Measurements from ENCODE around the gene RFXAP.
A peak's percentile ranks its signal among the peaks of the same experiment; 100 is the strongest.

Gene RFXAP

DNA sequence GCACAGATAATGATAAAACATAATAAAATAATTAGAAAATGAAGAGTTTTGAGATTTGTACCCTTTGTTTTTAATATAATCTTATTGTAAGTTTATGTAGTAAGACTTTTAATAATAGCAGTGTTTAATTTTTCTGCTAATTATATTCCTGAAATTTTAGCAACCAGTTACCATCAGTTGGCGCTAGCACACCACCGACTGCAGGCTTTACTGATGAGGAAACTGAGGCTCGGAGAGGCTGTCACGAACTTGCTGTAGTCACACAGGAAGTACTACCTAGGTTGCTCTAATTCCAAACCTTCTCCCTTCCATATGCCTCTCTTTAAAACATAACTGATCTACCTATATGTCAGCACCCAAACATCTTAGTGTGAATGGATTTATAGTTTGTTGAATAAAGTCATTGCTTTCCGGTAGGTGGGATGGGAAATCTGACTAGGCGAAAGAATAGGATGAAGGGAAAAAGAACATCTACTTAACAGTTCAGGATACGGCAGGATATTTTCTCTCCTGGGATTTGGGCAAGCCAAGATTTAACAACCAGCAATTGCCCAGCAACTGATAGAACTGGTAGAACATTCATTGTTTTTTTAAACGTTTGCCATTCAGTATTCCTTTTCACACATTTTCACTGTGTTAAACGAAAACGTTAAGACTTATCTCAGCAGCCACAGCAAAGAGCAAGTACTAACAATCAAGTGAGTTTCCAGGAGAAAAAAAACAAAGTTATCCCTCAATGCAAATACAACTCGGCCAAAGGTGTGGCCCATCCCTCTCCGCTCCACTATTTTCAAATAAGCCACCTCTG lies 822 bp upstream of the RFXAP start:
- peak in 1 of 58 donors; percentile 28 for DNase-seq

DNA sequence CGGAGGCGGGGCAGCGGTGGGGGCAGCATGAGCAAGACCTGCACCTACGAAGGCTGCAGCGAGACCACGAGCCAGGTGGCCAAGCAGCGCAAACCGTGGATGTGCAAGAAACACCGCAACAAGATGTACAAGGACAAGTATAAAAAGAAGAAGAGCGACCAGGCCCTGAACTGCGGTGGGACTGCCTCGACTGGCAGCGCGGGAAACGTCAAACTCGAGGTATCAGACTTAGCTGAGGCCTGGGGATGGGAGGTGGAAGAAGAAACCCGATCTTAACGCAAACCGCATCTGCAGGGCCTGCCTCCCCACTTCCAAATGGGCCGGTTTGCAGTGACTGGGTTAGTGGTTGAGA lies 693 bp downstream of the RFXAP start:
- DNase-seq = peak in 14 of 58 donors; percentile 4 to 49 (median 28)

DNA sequence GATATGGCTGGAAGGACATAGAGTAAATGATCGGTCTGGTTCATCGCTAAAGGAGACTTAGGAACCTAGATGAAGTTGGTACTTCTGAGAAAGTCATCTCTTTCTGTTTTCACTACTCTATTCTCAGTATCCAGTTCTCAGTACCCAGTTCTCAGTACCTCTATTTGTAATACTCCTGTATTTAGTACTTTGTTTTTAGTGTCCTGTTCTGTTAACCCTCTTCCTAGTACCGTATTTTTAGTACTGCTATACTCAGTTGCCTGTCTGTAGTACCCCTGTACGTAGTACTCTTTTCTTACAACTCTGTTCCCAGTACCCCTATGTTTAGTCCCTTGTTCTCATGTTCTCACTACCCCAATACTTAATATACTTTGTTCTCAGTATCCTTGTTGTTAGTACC lies 1.2 kb downstream of the RFXAP start:
- no peak for DNase-seq

DNA sequence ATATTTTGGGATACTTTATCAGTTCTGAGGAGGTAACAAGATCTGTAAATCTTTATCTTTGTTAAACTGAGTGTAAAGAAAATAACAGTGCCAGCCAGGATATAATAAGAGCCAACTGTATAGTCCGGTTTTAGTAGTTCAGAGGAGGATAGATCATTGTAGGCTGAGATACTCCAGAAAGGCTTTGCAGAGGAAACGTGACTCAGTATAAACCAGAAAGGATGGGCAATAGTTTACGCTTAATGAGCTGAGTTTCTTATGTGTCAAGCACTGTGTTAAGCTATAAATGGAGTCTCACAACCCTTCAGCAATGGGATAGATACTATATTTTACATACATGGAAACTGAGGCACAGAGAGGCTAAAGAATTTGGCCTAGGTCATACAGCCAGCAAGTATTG lies 3.8 kb downstream of the RFXAP start:
- no peak for DNase-seq

DNA sequence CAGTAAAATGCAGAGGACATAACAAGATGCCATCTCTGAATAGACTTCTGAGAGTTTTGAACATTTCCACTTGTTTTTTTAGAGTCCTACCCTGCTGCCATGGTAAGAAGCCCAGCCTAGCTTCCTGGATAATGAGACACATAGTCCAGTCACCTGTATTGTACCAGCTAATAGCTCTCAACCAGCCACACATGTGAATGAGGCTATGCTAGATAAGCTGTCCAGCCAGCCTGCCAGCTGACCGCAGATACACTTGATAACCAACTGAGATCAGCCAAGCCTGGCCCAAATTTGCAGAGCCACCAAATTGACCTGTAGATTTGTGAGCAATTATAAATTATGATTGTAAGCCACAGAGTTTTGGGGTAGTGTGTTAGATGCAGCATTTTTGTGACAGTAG lies 10.7 kb downstream of the RFXAP start:
- no peak for DNase-seq

DNA sequence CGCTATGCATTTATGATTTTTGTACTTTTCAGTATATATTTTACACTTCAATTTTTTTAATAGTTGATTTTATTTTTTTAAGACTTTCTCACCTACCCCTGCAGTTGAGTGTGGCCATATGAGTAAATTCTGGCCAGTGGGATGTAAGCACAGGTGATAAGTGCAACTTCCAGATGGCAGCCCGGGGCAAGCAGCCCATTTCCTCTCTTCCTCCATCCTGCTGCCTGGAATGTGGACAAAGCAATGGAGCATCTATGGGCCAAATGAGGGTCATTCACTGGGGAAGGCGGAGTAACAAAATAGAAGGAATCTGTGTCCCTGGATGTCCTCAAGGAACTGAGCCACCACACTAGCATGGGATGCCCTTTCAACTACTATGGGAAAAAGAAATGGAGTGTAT lies 12.3 kb downstream of the RFXAP start:
- DNase-seq = no peak

DNA sequence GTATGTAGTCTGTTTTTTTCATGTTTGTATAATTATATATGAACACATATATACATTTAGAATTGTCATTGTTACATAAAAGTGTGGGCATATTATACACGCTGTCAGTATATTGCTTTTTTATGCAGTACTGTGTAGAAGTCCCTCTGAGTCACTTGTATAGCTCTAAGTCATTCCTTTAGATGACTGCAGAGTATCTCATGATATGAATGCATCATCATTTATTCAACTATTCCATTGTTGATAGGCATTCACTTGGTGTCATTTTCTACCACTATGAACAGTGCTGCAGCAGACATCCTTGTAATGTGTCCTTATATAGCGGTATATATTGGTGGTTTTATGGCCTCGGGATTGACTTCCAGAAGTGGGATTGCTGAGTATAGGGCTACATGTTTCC lies 15.3 kb downstream of the RFXAP start:
- DNase-seq = no peak

DNA sequence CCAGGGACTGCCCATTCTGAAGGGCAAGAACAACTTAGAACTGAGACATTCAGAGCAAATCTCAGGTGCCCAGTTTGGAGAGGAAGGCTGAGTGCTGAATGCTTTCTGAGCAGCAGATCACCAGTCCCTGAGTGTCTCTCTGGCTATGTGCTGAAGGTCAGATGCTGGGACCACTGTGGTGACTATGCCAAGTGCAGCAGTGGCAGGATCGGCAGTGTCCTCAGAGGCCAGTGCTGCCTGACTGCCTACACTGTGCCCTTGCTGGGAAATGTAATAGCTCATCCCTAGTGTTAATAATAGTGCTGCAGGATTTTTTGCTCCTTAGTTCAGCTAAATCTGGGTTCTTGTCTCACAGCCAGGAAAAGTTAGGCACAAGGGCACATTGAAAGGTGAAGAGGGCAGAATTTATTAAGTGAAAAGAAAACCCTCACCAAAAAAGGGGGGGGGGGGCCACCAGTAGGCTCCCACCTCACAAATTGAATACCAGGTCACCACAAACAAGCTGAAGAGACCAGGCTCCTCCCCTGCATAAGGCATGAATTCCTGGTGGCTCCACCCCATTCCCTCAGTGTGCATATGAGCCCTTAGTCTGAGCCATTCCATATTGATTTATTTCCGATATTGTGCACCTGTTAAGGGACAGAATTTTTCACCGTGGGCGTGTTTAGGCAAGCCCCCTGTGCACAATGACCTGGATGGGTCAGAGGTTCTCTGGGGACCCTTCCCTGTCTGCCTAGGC lies 18.5 kb downstream of the RFXAP start:
- DNase-seq = no peak

DNA sequence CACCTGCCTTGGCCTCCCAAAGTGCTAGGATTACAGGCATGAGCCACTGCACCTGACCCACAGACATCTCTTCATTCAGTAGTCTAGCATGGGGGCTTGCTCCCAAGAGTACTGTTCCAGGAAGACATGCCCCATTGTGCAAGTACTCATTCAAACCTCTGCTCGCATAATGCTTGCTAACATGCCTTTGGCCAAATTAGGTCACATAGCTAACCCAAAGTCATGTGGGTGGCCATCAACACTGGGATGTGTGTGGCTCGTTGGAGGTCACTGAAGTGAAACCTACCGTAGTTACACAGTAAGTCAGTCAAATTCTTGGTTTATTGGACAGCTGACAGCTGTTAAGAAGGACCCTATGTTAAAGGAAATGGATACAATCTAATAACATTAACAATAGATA lies 20.3 kb downstream of the RFXAP start:
- no peak for DNase-seq

DNA sequence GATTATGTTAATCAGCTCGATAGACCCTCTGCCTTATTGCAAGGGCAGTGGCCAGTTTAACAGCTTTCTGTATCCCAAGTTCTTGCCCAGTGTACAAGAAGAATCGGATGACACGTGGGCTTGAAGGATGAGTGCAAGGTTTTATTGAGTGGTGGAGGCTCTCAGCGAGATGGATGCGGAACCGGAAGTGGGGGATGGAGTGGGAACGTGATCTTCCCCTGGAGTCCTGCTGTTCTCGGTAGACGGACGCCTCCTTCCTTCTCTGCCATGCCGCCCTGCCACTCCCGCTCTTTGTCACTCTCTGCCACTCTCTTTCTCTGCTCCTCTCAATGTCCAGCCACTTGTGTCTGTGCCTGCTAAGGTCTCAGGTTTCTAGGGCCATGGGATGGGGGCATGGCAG lies 21.0 kb downstream of the RFXAP start:
- no peak for DNase-seq

DNA sequence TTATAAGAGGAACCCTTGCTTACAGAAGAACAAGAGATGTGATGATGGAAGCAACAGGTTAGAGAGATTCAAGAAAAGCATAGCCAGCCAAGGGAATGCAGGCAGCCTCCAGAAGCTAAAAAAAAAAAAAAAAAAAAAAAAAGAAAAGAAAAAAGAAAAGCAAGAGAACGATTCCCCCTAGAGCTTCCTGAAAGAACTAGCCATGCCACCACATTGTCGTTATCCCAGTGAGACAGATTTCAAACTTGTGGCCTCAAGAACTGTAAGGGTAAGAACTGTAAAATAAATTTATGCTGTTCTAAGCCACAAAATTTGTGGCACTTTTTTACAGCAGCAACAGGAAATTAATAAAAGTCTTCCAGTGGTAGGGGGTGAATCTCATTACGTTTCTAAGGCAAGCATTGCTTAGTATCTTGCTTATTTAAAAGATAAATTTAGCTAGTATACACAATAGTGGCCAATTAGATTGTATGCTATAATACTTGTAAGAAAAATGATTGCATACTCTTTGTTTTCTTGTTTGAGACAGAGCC lies 21.8 kb downstream of the RFXAP start:
- no peak for DNase-seq

DNA sequence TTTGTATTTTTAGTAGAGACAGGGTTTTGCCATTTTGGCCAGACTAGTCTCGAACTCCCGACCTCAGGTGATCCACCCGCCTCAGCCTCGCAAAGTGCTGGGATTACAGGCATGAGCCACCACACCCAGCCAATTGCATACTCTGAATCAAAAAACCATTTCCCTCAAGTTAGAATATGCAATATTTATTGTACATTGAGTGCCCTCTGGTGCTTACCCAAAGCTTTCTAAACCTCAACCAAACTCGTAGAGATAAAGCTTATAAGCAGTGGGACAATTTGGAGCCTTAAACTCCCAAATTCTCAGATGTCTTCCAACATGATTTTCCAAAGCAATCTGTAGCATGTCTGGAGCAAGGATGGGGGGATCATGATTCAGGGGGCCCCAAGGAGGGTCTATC lies 22.4 kb downstream of the RFXAP start:
- DNase-seq = peak in 1 of 58 donors; percentile 4

DNA sequence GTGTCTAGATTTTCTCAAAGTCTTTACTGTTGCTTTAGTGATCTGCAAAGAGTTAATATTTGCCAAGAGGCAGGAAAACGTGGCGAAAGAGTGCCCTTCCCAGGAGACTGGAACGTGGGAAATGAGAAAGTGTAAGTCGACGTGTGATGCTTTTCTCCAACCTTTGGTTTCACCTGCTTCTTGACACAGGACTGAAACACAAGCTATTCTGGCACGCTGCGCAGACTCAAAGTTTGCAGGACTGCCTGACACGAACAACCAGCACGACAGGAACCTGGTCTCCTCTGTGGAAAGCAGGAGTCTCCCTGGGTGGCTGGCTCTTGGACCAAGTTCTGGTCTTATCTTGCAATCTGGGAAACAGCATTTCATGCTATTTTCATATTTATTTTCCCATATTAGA lies 28.6 kb downstream of the RFXAP start:
- no peak for DNase-seq

DNA sequence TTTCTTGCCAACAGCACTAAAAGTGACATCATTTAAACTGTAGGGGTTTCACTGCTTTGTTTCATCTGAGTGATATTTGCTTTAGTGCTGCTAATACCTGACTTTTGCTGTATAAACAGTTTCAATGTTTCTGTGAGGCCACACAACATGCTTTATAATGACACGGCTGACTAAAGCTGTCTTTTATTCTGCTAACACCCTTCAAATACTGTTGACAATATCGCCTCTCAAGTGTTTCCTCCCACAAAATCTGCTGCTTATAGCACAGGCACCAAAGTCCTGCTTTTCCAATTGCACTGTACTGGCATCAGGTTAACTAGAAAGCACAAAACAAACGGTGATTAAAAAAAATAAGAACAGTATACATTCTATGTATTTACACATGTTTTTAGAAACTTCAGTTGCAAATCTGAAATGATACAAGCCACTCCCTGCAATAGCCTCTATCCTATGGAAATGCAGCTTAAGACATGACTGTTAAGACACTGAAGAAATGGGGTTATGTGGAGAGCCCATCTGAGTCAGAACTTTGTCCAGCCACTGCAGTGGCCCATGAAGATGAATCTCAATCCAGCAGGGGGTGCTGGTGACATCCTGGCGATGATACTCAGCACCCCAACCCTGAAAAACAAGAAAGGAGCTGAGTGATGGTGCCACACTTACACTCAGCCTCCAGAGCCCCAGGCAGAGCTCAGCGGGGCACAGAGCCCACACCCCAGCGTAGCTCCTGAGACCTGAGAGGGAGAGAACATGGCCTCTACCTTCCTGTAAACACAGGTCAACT lies 29.4 kb downstream of the RFXAP start:
- no peak for DNase-seq

DNA sequence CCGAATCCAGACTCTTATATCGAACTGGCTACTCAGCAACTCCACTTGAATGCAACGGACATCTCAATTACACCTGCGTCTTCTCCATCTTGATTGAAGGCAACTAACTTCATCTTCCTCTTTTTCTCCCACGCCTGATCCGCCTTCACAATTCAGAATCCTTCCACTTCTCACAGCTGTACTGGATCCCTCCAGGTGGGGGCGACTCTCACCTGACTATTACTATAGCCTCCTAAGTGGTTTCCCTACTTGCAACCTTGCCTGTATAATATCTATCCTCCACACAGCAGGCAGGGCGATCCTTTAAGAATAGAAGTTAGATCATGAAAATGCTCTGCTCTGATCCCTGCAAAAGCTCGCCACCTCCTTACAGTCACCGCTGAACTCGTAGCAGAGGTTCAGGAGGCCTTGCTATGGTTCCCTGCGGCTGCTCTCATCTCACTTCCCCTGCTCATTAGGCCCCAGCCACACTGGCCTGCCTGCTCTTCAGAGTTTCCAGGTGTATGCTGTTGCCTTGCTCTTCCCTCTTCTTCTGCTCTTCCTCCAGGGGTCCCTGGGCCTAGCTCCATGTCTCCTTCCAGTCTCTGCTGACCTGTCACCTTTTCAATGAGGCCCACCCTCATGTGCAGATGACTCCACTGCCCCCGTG lies 31.9 kb downstream of the RFXAP start:
- DNase-seq = no peak

DNA sequence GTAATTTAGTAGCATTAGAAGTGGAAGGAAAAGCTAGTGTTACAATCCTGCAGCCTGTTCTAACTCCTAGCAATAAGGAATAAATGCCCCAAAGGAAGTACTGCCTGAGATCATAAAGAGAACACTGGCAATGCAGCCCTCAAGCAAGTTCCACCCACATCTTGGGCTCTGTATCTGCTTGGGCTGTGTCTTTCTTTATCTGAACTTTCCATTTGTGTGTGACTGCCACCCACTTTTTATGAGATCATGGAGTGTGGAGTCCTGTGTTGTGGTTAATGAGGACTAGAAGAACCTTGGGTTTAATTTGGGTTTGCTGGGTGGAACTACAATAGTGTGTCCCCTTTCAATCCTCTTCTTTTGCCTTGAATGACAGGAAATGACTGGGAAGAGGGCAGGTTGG lies 38.2 kb downstream of the RFXAP start:
- no peak for DNase-seq

DNA sequence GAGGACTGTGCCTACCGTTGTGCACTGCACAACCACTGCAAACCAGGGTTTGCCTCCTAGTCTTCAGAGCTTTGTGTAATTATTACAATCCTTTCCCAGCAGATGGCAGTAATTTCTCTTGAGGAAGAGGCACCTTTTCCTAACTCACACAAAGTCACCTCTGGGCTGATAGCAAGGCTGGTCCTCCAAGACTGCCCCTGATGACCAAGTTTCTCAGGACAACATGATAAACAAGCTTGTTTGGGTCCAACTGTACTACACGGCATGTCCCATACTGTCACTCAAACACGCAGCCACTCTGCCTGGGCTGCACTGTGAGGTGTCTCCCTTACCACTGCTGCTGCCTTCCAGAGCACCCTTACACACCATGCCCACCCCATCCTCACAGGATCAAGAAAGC lies 39.3 kb downstream of the RFXAP start:
- DNase-seq = peak in 1 of 58 donors; percentile 32

DNA sequence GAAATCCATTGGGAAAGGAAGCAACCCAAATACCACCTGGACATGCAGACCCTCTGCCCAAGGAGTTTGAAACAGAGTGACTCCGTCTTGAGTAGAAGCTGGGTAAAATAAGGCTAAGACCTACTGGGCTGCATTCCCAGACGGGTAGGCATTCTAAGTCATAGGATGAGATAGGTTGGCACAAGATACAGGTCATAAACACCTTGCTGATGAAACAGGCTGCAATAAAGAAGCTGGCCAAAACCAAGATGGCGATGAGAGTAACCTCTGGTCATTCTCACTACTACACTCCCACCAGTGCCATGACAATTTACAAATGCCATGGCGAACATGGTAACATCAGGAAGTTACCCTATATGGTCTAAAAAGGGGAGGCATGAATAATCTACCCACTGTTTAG lies 40.2 kb downstream of the RFXAP start:
- DNase-seq = no peak

DNA sequence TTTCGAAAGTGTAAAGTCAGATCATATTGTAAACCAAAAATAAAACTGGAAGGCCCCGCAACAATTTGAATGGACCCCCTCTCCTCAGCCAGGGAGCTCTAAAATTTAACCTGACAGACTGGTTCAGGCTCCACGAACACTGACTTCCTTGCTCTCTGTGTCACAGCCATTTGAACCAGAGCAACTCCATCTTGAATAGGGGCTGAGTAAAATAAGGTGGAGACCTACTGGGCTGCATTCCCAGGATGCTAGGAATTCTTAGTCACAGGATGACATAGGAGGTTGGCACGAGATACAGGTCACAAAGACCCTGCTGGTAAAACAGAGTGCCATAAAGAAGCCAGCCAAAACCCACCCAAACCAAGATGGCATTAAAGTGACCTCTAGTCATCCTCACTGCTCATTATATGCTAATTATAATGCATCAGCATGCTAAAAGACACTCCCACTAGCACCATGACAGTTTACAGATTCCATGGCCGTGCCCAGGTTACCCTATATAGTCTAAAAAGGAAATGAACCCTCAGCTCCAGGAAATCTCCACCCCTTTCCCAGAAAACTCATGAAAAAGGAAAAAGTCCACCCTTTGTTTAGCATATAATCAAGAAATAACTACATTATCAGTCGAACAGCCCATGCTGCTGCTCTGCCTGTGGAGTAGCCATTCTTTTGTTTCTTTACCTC lies 43.1 kb downstream of the RFXAP start:
- no peak for DNase-seq

DNA sequence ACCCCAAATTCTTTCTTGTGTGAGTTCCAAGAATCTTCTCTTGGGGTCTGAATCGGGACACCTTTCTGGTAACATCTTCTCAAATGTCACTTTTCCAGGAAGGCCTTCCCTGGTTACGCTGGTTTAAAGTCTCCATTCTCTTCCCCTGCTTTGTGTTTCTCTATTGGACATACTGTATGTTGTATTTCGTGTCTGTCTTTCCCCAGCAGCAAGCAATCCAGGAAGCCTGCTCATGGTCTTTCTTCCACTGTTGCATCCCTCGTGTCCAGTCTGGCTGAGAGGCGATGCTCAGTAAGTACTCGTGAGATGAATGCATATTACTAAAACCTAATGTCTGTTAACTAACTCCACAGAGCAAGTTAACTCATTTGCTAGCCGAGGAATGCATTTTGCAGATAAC lies 43.7 kb downstream of the RFXAP start:
- DNase-seq = no peak

DNA sequence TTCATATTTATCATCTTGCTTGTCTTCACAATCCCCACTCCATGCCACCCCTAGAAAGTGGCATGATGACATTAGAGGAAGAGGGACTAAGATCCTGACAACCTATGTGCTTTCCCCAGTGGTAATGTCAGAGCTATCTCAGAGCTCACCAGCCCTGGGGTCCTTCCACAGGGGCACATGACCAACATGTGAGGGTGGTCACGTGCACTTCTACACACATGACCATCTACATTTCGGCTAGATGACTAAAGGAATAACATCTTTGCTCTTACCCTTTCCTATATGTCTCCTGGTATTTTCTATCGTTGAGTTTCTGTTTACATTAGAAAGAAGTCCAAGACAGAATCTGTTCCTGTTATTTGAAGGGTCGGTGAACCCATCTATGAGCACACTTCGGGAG lies 46.2 kb downstream of the RFXAP start:
- DNase-seq = no peak

All from anterior cingulate cortex (tissue), 58 donors.